SK-N-DZ (cell line): Measurements from ENCODE around the gene TNNI3K.
A peak's percentile ranks its signal among the peaks of the same experiment; 100 is the strongest.

Experiments used
- DNase-seq: peaks from one replicate; pipeline ENCODE4 v3.0.0-alpha.2; 2015; ENCODE audit warnings: low spot score

TNNI3K gene

DNA sequence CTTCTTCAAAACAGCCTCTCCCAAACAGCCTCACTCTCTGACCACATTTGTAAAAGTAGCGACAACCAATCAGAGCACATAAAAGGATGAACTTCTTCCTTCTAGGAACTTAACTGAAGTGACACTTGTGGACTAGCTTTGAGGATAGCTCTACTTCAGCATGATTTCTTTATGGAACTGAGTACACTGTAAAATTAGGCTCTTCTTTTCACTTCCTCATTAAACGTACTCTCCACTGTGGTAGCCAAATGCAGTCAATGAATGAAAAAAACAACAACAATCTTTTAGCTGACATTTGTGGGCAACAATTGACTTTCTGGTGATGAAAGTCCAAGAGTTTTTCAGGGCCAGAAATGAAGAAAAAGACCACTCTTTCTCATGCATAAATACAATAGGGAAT, 267.7 kb downstream of the TNNI3K start:
- DNase-seq, result no peak

DNA sequence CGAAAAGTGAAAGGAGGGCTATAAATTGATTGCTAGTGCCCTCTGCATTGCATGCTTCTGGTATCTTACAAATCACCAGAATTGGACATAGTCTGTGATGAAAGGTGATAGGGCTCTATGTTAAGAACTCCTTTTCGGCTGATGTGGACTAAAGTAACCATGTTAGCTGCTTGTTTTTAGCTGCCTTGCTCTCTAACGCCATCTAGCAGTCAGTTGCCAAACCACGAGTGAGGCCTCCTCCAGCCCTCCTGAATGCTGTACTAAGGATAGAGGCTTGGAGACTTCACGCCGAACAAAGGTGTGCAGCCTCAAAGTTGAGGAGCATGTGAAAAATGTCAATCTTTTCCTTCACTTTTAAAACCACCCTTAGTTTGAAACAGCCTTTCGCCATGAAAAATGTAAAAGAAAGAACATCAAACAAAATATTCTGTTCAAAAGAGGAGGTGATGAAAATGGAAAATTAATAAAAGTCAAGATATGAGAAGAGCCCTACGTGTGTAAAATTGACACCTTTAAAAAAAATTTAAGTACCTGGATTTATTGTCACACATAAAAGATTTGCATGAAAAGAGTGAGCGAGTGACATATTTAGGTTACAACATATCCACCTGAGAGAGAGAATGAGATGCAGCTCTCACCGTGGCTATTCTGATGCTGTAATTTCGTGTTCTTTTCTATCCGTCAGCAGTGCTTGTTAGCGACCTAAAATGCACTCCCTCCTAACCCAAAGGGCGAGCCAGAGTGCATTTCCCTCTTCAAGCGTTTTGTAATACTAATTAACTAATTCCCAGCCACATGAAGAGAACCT, 269.1 kb downstream of the TNNI3K start:
- peak; percentile 79 for DNase-seq

- peak; percentile 81 for DNase-seq
These were observed 269.8 kb downstream of the TNNI3K start for GRCh38 chr1:74504933-74505512.

GRCh38 chr1:74505928-74506710, 270.9 kb downstream of the TNNI3K start:
- DNase-seq, result peak; percentile 50

GRCh38 chr1:74508449-74508848, 273.3 kb downstream of the TNNI3K start:
- DNase-seq, result peak; percentile 7

- no peak for DNase-seq
These were observed 277.2 kb downstream of the TNNI3K start, which contains the start of gene LRRC53 for GRCh38 chr1:74512170-74512915. Gene LRRC53 (minus strand): TSS chr1:74512611. CDS start chr1:74483349, 29,262 bp downstream.

DNA sequence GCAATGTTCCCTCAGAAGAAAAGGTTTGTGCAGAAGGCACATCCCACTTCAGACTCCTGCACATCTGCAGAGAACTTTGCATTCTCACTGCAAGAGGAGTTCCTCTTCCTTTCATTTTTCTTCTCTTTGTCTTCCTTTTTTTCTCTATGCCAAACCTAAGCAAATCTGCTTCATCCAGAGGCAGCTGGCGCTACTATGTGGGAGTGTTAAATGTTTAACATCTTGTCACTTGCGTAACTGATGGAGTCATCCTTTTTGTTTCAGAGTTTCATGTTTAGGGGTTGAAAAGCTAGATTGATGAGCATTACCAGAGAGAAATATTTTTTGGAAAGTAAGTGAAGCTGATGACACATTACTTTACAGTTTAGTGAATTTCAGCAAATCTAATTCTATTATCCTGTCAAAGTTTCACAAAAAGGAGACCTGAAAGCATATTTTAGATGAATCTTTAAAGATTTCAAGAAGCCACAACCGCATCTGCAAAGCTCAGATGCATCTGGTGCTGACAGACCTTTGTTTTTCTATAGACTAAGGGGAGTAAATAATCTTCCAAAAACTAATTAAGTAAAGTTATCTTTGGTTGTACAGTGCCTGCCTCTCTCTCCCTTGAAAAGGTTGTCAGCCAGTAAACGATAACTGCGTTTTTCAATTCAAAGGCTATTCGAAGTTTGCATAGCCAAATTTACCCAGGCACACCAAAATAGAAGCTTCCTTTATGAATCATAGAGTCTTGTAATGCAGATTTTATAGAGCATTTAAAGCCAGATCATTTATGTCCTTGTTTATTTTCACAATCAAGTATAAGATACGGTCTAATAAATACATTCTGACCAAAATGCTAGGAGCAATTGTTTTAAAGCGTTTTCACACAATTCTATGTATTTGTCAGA, 278.5 kb downstream of the TNNI3K start:
- no peak for DNase-seq

DNA sequence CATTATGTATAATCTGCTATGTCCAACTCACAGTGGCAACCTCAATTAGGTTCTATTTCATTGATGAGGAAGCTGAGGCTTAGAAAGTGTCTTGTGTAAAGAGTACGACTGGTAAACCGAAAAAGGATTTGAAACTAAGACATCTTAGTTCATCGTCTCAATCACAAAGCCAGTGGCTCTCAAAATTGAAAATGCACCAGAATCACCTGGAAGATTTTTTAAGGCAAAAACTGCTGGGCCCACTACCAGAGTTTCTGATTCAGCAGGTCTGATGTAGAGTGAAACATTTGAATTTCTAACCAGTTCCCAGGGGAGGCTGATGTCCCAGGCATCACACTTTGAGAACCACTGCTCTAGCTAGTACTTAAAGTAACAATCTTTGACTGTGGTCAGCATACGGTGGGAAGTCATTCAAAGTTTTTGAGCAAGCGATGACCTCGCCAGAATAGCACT, 282.4 kb downstream of the TNNI3K start:
- DNase-seq, result no peak

DNA sequence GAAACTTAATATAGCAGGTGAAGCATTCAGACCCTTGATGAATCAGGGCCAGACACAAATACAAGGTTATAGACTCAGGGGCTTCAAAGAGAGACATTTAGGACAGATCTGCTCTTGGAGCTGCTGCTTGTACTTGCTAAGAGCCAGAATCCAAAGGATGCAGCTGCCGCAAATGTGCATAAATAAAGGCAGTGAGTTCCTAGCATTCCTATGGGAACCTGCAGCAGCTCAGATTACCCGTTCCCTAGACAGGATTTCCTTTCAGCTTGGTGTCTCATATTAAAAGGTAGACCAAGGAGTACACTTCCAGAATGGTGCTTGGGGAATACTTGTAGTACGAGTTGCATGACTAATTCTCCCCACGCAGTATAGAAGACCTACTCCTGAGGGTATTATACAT, 287.0 kb downstream of the TNNI3K start:
- DNase-seq, result no peak

GRCh38 chr1:74523873-74524480, 288.8 kb downstream of the TNNI3K start:
- DNase-seq, result no peak

DNA sequence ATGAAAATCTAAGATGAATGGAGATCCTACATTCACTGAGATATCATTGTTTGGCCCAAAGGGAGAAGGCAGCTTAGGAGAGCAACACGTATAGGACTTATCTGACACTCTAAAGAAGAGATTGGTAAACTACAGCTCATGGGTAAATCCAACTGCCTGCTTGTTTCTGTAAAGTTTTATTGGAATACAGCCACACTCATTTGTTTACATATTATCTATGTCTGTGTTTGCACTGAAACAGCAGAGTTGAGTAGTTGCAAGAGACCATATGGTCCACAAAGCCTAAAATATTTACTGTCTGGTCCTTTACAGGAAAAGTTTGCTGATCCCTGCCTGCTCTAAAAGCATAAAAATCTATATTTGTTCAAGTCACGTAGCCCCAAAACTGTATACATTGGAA, 291.5 kb downstream of the TNNI3K start:
- no peak for DNase-seq

DNA sequence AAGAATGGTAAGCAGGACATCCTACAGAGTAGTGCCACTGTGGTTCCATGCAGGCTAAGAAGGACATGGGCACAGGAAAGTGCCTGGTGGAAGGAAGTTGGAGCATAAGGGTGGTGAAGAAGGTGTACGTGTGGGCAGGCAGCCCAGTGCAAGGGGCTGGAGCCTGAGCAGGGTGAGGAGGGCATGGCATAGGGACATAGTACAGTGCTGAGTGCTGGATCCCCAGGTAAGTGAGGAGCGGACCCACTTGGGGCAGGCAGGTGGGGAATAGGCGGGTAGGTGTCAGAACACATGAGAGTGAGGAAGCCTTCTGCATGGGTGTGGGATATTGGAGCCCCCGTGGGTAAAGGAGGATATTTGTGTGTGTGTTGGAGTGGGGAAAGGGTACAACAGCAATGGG, 292.9 kb downstream of the TNNI3K start:
- DNase-seq, result no peak

- no peak for DNase-seq
These were observed 295.7 kb downstream of the TNNI3K start for GRCh38 chr1:74530892-74531291.

- DNase-seq, result no peak
These were observed 296.6 kb downstream of the TNNI3K start for GRCh38 chr1:74531796-74532195.

DNA sequence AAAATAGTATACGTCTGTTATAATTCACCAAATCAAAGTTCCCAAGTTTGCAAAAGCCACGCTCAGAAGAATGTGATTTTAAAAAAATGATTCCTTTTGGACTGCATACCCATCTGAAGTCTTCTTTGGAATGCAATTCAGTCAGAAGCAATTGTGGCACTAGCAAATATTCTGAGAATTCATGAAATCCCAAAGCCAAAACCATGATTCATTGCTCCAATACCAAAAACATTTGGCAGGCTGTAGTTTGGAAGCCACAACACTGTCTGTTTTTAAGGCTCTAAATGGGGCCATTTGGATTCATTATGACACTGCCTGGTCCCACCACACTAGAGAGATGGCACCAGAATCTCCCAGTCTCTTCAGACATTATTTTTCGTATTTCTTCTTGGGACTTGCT, 299.1 kb downstream of the TNNI3K start:
- DNase-seq, result no peak

DNA sequence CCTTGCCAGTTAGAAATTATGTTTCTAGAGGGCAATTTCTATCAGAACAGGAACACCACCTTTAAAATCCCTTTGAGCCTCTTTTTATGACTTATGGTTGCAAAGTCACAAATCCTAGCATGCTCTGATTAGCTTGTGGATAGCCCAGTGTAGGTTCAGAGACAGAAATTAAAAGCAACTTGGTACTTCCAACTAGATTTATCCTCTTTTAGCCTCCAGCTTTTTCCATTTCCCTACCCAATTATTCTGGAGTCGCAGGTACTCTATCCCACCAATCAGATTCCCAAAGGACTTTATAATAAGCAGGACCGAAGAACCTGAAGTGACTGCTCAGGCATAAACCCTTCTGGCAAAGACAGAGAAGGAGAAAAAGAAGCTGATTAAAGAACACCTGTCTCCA, 310.6 kb downstream of the TNNI3K start:
- no peak for DNase-seq

GRCh38 chr1:74548961-74549750, 314.0 kb downstream of the TNNI3K start:
- DNase-seq, result peak; percentile 41

DNA sequence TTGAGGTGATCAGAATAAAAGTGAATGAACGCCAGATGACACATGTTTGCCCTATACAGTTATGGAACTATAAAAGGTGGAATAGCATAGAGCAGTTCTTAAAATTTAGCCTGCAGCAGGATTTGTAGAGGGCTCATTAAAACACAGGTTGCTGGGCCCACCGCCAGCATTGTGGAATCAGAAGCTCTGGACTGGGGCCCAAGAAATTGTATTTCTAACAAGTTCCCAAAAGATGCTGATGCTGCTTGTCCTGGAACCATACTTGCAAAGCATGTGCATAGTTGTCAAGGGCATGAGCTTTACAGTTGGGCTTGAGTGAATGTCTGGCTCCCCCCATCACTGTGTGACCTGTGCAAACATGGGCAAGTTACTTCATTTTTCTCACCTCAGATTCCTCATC, 314.7 kb downstream of the TNNI3K start:
- no peak for DNase-seq

DNA sequence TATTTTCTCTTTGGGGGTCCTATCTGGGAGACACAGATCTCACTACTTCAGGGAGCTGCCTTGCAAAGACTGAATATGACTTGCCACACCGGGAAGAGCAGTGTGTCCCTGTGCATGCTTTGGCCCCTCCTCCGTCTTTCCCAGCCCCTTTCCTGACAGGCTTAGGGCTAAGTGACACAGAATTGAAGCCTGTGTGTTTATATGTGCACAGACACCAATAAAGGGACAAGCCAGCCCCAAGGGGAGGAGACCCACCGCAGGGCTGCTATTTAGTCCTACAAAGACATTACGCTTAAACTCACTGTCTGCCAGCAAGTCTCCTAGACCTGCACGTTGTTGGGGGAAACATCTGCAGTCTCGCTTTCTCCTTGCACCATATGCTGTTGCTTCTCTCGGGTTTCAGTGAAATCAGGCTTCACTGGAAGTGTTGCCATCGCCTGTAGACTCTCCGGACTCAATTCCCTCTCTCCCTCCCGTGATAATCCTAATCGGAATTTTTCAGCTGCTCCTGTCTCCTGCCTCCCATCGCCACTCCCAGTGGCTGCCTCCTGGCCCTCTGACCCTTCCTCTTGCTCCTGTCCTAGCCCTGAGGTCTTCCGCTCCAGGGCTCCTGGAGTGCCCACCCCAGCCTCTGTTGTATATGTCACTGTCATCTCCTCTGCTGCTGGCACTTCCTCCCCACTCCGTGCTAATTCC, 335.8 kb downstream of the TNNI3K start:
- peak; percentile 77 for DNase-seq
